ENCODE data around the gene CCL27.
"Not testable (repeated sequence)": the region's sequence is repeated elsewhere in the genome, so short reads cannot be mapped to it uniquely, and the experiment has no call there.

CCL27 gene

DNA sequence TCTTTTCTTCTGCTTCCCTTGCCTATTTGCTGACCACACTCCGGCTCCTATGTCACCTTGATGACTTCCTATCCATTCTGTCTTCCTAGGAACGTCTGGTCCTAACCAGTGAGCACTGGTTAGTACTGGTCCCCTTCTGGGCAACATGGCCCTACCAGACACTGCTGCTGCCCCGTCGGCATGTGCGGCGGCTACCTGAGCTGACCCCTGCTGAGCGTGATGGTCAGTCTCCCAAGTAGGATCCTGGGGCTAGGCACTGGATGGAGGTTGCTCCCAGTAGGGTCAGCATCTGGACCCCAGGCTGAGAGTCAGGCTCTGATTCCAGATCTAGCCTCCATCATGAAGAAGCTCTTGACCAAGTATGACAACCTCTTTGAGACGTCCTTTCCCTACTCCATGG, 13.8 kb downstream of the CCL27 start:
- DNase-seq: no peak

DNA sequence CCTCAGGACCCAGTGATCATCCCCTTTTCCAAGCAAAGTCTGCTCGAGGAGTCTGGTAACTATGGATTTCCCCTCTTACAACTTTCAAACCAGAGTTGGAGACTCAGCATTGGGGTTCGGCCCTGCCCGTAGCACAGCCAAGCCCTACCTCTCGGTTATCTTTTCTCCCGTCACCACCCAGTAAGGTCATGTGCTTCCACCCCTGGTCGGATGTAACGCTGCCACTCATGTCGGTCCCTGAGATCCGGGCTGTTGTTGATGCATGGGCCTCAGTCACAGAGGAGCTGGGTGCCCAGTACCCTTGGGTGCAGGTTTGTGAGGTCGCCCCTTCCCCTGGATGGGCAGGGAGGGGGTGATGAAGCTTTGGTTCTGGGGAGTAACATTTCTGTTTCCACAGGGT, 14.8 kb downstream of the CCL27 start:
- no peak for DNase-seq

DNA sequence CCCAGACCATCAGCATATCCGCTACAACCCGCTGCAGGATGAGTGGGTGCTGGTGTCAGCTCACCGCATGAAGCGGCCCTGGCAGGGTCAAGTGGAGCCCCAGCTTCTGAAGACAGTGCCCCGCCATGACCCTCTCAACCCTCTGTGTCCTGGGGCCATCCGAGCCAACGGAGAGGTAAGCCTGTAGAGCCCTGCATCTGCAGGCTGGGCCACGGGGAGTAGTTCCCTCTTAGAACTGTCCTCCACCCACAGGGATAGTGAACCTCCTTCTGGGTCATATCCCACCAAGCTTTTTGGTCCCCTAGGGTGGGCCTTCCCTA, 15.4 kb downstream of the CCL27 start:
- DNase-seq: no peak

DNA sequence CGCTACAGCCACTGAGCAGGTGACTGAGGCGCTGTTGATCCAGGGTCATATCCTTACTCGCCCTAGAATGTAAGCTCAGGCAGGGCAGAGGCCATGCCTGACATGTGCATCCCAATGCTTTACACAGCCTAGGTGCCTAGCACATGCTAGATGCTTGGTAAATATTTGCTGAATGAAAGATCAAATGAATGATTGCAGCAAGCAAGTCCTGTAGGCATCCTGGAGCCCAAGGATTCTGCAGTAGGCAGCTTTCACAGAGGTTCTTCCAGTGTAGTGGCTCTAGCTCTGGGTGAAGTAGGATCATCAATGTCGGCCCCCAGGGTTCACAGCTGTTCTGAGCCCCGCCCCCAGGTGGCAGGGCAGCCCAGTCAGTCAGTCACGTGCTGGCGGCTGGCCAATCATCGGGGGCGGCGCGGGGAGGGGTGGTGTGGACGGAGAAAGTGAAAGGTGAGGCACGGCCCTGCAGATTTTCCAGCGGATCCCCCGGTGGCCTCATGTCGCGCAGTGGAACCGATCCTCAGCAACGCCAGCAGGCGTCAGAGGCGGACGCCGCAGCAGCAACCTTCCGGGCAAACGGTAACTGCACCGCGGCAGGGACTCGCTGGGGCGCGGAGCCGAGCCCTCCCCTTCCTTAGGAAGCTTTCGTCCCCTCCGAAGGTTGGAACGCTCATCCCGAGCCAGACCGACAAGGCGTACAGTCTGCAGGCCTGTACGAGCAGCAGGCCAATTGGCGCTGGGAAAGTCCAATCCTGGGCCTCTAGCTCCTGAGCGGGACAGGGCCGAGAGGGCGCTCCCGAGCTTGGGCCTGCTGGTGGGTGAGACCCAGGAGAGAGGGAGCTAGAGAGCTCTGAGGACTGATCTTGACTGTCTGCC, 16.0 kb downstream of the CCL27 start, which contains the start of gene GALT:
Gene GALT, plus strand, starts transcription at position 465 of the 873 bp plus-strand sequence. Its CDS starts 30 bp downstream, at position 495.
- DNase-seq: peak; percentile 88 to 93 (median 89)

DNA sequence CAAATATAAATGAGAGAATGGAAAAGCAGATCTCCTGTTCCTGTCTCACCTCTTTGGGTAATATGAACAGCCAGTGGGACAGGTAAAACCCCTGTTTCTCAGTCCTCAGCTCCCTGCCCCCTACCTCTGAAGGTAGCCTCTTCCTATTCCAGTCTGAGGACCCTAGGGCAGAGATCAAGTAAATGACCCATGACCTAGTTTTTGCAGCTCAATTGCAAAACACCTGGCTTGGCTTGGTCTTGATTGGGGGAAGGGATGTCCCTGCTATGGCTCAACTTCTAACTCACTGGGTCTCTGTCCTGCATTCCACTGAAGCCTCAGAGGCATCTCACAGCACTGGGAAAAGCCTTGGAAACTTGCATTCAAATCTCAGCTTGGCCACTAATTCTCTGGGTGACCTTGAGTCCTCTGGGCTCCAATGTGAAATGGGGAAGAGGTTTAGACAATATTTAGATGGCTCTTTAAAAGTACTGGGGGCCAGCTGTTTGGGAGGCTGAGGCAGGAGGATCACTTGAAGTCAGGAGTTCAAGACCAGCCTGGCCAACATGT, 17.6 kb downstream of the CCL27 start:
- DNase-seq: no peak

DNA sequence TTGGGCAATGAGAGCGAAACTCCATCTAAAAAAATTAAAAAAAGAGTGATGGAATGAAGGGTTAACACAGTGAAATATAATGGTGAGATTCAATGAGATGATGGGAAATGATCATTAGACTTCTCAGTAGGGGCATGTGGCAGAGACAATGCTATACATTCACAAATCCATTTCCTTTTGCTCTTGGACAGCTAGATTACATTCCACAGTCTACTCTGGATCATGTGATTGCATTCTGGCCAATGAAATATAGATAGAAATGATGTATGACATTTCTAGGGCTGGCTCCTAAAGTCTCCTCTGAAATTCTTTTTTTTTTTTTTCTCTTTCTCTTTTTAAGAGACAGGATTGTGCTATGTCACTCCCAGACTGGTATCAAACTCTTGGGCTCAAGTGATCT, 19.8 kb downstream of the CCL27 start:
- DNase-seq: no peak

DNA sequence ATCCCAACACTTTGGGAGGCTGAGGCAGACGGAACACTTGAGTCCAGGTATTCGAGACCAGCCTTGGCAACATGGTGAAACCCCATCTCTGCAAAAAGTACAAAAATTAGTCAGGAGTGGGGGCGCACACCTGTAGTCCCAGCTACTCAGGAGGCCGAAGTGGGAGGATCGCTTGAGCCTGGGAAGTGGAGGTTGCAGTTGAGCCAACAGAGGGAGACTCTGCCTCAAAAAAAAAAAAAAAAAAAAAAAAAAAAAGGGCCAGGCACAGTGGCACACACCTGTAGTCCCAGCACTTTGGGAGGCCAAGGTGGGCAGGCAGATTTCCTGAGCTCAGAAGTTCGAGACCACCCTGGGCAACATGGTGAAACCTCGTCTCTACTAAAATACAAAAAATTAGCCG, 23.1 kb downstream of the CCL27 start:
- DNase-seq: not testable (repeated sequence)

DNA sequence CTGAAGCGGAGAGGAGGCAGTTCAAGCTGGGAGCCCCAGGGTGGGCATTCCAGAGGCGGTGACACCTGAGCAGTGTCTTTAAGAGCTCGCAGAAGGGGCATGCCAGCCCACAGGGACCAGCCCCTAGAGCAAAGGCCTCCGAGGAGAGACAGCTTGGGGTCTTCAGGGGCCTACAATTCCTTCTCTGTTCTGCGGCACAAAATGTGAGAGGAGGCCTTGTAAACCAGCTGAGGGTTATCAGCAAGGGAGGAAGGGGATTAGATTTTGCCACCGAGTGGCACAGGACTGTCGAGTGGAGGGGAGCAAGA, 24.4 kb downstream of the CCL27 start:
- DNase-seq: no peak

DNA sequence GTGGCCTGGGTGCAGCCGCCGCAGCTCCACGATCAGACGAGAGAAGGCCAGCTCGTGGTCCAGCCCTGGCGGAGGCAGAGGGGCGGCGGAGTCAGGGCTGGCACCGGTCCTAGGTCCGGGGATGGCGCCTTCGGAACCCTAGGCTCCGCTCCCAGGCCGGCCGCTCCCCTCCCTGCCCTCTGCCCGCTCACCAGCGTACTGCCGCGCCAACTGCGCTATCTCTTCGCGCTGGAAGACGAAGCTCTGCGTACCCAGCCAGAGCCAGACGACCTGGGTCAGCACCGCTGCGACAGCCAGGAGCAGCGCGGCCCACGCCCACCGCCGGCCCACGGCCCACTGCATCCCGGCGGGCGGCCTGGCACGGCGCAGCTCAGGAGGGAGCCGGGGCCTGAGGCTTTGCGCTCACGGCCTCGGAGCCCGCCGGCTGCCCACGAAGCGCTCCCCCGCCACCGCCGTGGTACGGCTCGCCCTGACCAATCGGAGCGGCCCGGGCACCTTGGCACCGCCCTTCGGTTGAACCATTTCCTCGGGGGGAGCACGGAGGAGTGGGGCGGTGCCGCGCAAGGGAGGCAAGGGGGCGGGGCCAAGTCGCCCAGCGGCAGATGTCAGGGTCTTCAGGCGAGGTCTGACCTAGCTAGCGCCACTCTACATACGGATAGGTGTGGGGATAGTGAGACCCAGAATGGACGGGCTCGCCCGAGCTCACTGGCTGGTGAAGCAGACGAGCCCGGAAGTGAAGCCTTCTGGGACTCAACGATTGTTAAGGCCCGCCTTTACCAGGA, 24.9 kb downstream of the CCL27 start, which contains the start of gene SIGMAR1:
Gene SIGMAR1, minus strand, starts transcription at position 432 of the 782 bp plus-strand sequence. Its CDS starts 90 bp downstream, at position 342.
- DNase-seq: peak; percentile 89 to 93 (median 91)

DNA sequence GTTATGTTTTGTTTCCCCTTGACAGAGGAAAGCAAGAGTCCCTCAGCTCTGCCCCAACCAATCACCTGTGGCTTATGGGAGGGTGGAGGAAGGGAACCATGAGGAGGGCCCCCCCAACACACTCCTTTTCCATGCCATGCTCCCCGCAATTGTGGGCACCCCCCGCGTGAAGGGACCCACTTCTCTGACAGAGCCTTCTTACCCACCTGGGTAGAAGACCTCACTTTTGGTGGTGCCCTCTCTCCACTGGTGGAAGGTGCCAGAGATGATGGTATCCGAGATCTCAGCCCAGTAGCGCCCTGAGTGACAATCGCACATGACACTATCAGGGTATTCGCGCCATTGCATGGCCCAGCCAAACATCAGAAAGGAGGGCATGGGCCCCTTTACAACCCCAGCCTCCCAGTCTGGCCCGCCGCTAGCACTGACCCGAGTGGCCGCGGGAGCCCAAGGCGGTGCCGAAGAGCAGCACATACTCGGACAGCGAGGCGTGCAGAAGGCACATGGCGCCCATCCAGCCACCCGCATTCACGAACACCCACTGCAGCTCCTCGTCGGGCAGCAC, 25.6 kb downstream of the CCL27 start:
- peak in 1 of 3 experiments; percentile 54 for DNase-seq

DNA sequence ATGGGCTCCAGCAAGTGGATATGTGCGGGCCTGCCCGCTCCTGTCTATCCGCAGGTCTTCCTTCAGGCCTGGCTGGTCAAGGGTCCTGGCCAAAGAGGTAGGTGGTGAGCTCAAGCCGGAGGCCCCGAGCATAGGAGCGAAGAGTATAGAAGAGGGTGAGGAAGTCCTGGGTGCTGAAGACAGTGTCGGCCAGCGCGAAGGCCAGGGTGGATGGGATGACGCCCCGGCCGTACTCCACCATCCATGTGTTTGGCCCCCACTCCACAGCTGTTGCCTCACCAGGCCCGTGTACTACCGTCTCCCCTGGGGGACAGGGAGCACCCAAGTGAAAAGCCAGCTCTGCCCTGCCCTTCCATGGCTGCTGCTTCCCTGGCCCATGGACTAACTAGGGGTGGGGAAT, 26.9 kb downstream of the CCL27 start:
- no peak for DNase-seq

DNA sequence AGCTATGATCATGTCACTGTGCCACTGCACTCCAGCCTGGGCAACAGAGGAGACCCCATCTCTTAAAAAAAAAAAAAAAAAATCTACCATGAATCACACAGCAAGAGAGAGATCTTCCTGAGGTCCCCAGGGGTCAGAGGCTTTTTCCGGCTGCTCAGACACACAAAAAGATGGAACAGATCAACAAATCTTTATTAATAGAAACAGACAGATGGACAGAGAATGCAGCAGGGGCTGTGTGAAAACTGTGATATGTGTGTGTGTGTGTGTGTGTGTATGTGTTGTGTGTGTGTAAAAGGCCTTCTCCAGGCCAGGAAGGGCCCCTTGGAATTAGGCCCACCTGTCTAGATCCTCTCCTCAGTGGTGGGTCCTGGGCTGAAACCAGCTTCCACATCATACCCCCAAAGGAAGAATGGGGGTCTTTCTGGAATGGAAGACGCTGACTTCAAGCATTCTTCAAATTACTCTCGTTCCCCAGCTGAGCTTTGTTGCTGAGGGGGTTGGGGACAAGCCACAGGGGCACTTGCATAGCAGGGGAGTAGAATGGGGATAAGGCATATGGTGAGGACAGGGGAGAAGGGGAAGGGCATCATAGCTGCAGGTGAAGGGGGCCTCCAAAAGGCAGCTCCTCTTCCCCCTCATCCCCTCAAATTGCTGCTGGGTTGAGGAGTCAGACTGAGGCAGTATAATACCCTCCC, 27.8 kb downstream of the CCL27 start:
- DNase-seq: no peak

DNA sequence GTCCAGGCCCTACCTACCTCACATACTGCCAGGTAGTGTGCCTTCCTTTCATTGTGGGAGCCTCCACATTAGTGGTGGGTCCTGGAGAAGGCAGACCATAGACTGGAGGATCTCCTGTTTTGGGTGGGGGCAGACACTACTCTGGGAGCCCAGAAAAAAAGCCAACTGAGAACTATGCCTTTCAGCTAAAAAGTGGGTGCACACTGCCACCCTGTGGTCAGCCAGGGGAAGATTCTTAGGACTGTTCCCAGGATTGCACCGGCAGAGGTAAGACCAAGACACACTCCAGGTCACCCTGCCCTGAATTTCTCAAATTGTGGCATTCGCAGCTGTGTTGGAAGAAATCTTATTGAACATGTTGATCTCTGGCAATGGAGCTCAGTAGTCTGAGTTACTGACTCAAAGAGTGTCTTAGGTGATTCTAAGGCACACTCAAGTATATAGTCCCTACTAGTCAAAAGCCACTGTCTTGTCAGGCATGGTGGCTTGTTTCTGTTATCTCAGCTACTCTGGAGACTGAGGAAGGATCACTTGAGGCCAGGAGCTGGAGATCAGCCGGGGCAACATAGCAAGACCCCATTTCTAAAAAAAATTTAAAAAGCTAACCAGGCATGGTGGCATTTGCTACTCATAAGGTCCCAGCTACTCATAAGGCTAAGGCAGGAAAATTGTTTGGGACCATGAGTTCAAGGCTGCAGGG, 28.5 kb downstream of the CCL27 start:
- peak; percentile 37 to 63 (median 38) for DNase-seq

DNA sequence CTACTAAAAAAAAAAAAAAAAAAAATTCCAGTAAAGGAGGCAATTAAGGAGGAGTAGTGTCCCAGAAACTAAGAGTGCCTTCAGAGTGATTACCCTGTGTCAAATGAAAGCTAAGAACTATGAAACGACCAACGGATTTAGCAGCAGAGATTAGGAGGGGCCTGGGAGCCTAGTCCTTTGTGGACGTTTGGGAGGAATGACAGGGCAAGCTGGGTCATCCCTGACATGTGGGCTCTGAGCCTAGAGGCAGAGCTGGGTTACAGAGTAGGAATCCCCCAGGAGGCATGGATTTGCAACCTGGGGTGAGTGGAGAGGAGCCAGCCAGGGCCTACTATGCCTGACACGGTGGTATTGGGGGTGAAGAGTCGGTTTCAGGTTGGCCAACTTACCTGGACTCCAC, 29.3 kb downstream of the CCL27 start:
- DNase-seq: no peak

DNA sequence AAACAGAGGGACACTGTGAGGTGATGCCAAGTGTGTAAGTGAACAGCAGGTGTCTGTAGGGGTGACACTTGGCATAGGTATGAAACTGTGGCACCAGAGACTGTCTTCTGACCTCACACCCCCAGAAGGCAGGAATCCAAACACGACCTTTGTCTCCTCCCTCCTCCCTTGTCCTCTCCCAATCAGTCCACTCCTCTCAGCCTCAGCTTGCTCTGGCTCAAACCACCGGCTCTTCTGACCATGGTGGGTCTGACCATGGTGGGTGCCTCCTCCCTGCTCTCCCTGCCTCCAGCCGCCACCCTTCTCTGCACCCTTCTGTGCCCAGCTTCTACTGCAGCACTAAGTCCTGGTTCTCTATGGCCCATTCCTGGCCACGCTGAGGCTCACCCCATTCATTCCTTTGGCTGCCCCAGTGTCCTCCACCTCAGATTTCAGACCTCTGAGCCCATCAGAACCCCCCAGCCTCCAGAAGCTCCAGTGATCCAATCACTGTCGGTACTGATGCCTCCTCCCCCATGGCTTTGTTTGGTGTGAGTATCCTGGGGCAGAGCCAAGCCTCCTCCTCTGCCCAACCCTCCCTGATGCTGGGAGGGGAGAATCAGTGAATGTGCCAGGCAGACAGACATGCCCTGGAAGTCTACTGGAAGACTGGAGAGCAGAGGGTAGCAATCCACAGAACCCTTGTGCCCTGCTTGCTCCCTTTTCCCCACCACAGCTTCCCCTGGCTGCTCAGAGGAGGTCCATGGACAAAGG, 31.9 kb downstream of the CCL27 start:
- no peak for DNase-seq

DNA sequence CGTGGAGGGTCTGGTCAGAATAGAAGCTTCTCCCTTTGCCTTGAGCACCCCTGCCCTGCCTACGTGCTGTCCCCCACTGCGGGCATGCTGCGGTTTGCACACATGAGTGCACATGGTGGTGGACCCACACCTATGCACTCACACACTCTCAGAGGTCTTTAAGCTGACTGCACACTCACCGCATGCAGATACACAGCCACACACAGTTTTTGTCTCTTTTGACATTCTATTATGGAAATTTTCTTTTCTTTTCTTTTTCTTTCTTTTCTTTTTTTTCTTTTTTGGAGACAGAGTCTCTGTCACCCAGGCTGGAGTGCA, 33.0 kb downstream of the CCL27 start:
- DNase-seq: no peak

DNA sequence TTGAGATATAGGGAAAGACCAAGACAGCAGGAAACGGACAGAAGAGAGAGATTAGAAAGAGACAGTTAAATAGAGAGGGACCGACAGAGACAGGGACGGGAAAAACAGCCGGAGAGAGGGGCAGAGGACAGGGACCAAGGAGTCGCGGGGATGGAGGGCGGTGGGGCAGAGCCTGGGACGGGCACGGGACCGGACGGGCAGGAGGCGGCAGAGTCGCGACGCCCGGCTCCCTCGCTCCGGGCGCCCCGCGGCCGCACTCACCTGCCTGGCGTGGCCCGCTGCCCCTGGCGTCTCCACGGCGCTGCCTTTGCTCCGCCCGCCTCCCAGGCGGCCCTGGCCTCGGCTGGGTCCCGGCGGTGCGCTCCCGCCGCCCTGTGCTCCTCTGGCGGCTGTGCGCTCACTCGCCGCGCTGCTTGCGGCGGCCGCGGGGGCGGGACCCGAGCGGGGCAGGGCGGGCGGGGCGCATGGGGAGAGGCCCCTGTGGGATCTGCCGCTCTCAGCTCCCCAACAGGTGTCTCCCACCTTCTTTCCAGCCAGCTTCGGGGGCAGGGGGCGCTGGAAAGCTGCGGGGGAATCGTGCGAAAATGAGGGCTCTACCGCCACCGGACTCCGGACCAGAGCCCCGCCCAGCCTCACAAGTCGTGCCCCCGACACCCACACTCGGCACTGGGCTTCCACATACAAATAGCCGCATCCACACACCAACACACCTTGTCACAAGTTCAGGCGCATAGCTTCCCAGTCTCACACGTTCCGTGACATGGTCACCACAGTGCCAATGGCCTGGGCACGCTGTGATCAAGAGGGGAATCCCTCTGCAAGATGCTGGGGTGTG, 33.6 kb downstream of the CCL27 start, which contains the start of gene ARID3C:
Gene ARID3C, minus strand, starts transcription at position 411 of the 835 bp plus-strand sequence. CDS start 1,052 bp downstream, outside the sequence.
- peak; percentile 6 to 56 (median 51) for DNase-seq

DNA sequence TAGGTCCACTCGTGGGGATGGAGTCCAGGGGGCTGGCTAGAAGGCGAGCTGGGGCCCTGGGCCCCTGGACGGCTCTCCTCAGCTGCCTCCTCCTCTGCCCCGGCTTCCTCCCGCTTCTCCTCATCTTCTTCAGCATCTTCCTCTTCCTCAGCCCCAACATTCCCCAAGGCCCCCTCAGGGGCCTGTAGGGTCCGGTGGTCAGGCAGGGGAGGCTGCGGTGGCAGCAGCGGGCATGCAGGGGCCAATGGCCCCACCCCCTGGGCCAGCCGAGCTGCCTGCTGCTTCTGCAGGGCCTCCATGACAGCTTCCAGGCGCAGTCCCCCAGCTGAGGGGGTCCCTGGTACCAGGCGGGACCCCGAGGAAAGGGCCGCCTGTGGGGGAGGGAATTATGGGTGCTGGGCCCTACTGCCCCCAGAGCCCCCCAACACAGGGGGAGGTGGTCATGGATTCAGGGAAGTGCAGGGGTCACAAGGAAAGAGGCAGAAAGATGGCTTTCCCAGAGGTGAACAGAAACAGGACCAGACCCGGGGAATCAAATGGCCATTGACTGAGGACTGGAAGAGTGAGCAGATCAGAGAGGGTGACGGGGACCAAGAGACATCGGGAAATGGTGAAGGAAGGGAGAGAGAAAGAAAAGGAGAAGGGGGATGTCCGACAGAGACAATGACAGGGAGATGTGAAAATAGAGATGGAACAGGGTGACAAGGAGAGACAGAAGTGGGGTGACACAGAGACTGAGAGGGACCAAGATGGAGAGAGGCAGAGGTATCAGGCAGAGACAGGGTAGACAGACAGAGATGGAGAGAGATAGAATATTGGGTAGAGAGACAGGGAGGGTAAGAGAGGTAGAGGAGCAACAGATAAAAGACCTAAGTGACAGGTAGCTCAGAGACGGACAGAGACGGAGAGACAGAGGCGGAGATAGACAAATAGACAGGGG, 34.5 kb downstream of the CCL27 start:
- no peak for DNase-seq

DNA sequence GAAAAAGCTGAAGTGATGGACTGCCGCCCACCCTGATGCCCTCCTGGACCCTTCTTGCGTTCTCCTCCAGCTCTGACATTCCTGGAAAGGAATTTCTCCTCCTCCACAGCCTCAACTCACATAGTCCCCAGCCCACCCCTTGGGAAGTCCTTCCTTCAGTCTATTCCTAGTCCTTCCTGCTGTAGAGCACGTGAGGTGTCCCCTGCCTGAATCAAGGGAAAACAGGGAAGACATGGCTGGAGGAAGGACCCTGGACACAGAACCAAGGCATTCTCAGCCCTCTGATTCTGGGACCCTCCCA, 37.3 kb downstream of the CCL27 start:
- no peak for DNase-seq

Data from NCI-H1417 (cell line).